HL-60 (cell line): Measurements from ENCODE around the gene SPHK1.

Experiments
- DNase-seq, 2 experiments: peaks; one replicate each; pipeline ENCODE4 v3.0.0-alpha.2; 2010 to 2020; ENCODE audit warnings: low read depth in 1 of 2, low spot score in 1 of 2
- H3K27ac ChIP-seq: fragments of 250-450 bp; sonication (Bioruptor Pico); replicated peaks from 2 replicates; pipeline ENCODE4 v1.5.1; 2020; ENCODE audit warnings: mild to moderate bottlenecking, moderate library complexity
- H3K27me3 ChIP-seq: fragments of 250-450 bp; sonication (Bioruptor Pico); 2 replicates; pipeline ENCODE4 v1.5.1; 2021; ENCODE audit warnings: mild to moderate bottlenecking, moderate library complexity; ENCODE audit not compliant: insufficient read depth, poor library complexity, severe bottlenecking
- H3K4me3 ChIP-seq: replicated peaks from 2 replicates; pipeline ENCODE4 v1.5.1; 2011; ENCODE audit warnings: mild to moderate bottlenecking, control low read depth, low read length; ENCODE audit not compliant: insufficient read depth
- CTCF ChIP-seq: IDR thresholded peaks from one replicate; pipeline ENCODE4 v1.5.1; 2011; ENCODE audit warnings: low read length, control low read depth, inconsistent platforms; ENCODE audit not compliant: insufficient read depth
- GABPA ChIP-seq: IDR thresholded peaks from 2 replicates; pipeline ENCODE4 v1.6.1; 2012; ENCODE audit warnings: low read depth
- POLR2AphosphoS5 ChIP-seq: IDR thresholded peaks from 2 replicates; pipeline ENCODE4 v1.6.1; 2012; ENCODE audit warnings: low read depth
- REST ChIP-seq: IDR thresholded peaks from 2 replicates; pipeline ENCODE4 v1.6.1; 2012; ENCODE audit warnings: low read depth; ENCODE audit not compliant: insufficient replicate concordance
- SPI1 ChIP-seq: IDR thresholded peaks from 2 replicates; pipeline ENCODE4 v1.6.1; 2012; ENCODE audit warnings: low read depth, mild to moderate bottlenecking, borderline replicate concordance

The SPHK1 gene

GRCh38 chr17:76368545-76368944 is 15.9 kb upstream of the SPHK1 start:
- Histone ChIP-seq H3K4me3 (no peak overlapping the region), H3K27me3 (no peaks in the 10 kb centered on the region), H3K27ac (no peak overlapping the region)
- TF ChIP-seq POLR2AphosphoS5 (no peak), SPI1 (no peak), REST (no peak), CTCF (no peak), GABPA (no peak)
- DNase-seq, result no peak

DNA sequence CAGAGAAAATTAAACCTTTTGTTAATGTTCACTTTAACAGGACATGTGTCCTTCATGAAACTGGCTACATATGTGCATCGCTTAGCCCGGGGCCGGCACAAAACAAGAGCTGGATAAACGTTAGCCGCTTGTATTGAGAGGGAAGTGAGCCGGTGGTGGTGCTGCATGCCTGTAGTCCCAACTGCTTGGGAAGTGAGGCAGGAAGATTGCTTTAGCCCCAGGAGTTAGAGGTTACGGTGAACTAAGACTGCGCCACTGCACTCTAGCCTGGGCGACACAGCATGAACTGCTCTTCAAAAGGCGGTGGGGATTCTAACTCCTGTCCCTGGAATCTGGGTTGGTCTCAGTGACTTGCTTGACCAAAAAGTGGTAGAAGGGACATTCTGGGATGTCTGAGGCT is 15.0 kb upstream of the SPHK1 start:
- no peak for TF ChIP-seq SPI1
- no peak for TF ChIP-seq CTCF
- no peak for TF ChIP-seq GABPA
- TF ChIP-seq POLR2AphosphoS5, result no peak
- no peak for TF ChIP-seq REST
- Histone ChIP-seq H3K27ac (no peak overlapping the region), H3K4me3 (no peak overlapping the region), H3K27me3 (no peaks in the 10 kb centered on the region)
- DNase-seq, result no peak

DNA sequence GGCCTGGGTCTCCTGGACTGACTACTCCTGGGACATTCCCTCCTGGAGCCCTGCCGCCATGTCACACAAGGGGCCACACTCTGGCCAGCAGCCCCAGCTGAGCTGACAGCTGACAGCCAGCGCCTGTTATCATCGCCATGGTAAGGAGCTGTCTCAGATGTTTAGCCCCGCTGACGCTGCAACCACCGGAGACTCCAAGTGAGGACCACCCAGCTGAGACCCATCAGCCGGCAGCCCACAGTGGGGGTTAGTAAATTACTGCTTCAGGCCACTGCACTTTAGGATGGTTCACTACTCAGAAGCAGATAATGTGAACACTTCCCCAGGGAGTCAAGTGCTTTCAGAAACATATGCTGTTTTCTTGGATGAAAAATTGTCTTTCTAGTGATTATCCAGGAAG is 14.6 kb upstream of the SPHK1 start:
- DNase-seq, result no peak
- Histone ChIP-seq H3K27me3 (no peaks in the 10 kb centered on the region), H3K27ac (no peak overlapping the region), H3K4me3 (no peak overlapping the region)
- no peak for TF ChIP-seq GABPA
- TF ChIP-seq REST, result no peak
- TF ChIP-seq SPI1, result no peak
- TF ChIP-seq POLR2AphosphoS5, result no peak
- no peak for TF ChIP-seq CTCF
